GM21576 (cell line): ENCODE results near the gene CYLC2.

Source experiments
- ATAC-seq: cut with Tn5 transposase; IDR thresholded peaks from one replicate; pipeline ENCODE4 v1.9.1; 2021; ENCODE audit warnings: mild to moderate bottlenecking, moderate library complexity; ENCODE audit not compliant: unreplicated experiment

CYLC2 gene

GRCh38 chr9:102995033-102995432 lies at the start of gene CYLC2:
CYLC2 (plus strand) TSS chr9:102995333; CDS start chr9:102995381, 48 bp downstream.
- no peak for ATAC-seq

GRCh38 chr9:102950346-102950745 lies 44.8 kb upstream of the CYLC2 start:
- ATAC-seq: no peak

- ATAC-seq: no peak
These were observed 28.1 kb upstream of the CYLC2 start for GRCh38 chr9:102966999-102967398.

GRCh38 chr9:102967979-102968378 lies 27.2 kb upstream of the CYLC2 start:
- no peak for ATAC-seq

GRCh38 chr9:102972780-102973179 lies 22.4 kb upstream of the CYLC2 start:
- ATAC-seq: no peak

- no peak for ATAC-seq
These were observed 20.6 kb upstream of the CYLC2 start for GRCh38 chr9:102974530-102974929.

- no peak for ATAC-seq
These were observed 19.9 kb upstream of the CYLC2 start for GRCh38 chr9:102975251-102975650.

GRCh38 chr9:102985162-102985895 lies 9.8 kb upstream of the CYLC2 start:
- no peak for ATAC-seq

- ATAC-seq: no peak
These were observed 8.7 kb upstream of the CYLC2 start for GRCh38 chr9:102986425-102986824.

- ATAC-seq: no peak
These were observed 8.6 kb downstream of the CYLC2 start for GRCh38 chr9:103003689-103004088.

- ATAC-seq: no peak
These were observed 19.1 kb downstream of the CYLC2 start for GRCh38 chr9:103014242-103014641.

- ATAC-seq: no peak
These were observed 30.7 kb downstream of the CYLC2 start for GRCh38 chr9:103025796-103026195.

GRCh38 chr9:103037508-103038477 lies 42.7 kb downstream of the CYLC2 start:
- no peak for ATAC-seq

- no peak for ATAC-seq
These were observed 46.8 kb downstream of the CYLC2 start for GRCh38 chr9:103041961-103042360.
